ENCODE measurements around the gene CDC5L.

CDC5L gene

DNA sequence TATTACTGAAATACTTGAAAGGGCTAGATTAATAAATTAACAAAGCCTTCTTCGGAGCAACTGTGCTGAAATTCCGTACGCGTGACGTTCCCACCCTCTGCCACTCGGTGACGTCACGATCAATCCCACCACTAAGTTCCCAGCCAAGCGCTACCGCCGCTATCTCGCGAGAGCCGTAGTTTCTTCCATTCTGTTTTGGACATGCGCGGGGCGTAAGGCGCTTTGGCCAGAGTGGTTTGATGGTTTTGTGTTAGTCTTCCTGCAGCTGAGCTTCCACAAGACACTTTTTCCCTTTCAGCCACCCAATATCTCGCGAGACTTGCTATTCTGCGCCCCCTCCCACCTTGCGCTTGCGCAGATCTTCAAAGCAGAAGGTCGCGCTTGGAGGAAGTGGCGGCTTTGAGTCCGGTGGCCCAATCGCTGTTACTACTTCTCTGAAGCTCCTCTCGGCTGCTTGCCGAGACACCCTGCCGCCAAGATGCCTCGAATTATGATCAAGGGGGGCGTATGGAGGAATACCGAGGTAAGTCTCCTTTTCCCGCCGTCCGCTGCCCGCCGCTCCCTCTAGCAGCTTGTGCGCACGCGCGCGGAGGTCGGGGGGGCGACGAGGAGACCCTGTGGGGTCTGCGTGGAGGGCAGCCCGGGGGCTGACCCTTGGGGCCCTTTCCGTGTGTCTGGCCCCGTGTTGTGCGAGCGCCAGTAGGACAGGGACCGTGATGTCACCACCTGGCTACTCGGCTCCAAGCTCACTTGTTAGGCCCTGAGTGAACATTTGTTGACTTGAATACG is at the start of gene CDC5L:
Gene CDC5L, plus strand, starts transcription at position 361 of the 789 bp plus-strand sequence. Its CDS starts 118 bp downstream, at position 479.
- Histone ChIP-seq H3K4me2 (ENCODE audit: low read length) (peak within 1 kb of the TSS; percentile 83), H3K79me2 (peaks cover 27% of the 10 kb centered on the region), H3K9me3 (ENCODE audit: control insufficient read depth, low read length) (no peaks in the 10 kb centered on the region), H3K27ac (peak within 1 kb of the TSS; percentile 94), H3K4me1 (peaks cover 11% of the 10 kb centered on the region), H3K36me3 (ENCODE audit: control insufficient read depth, insufficient read depth, low read length) (no peaks in the 10 kb centered on the region), H3K9ac (peak within 1 kb of the TSS; percentile 96), H3K27me3 (ENCODE audit: control insufficient read depth, insufficient read depth, low read length) (no peaks in the 10 kb centered on the region), H3K4me3 (ENCODE audit: low read depth, low read length) (peak within 1 kb of the TSS; percentile 96), H2AFZ (peak within 1 kb of the TSS; percentile 84)
- TF ChIP-seq, protein P1, sequence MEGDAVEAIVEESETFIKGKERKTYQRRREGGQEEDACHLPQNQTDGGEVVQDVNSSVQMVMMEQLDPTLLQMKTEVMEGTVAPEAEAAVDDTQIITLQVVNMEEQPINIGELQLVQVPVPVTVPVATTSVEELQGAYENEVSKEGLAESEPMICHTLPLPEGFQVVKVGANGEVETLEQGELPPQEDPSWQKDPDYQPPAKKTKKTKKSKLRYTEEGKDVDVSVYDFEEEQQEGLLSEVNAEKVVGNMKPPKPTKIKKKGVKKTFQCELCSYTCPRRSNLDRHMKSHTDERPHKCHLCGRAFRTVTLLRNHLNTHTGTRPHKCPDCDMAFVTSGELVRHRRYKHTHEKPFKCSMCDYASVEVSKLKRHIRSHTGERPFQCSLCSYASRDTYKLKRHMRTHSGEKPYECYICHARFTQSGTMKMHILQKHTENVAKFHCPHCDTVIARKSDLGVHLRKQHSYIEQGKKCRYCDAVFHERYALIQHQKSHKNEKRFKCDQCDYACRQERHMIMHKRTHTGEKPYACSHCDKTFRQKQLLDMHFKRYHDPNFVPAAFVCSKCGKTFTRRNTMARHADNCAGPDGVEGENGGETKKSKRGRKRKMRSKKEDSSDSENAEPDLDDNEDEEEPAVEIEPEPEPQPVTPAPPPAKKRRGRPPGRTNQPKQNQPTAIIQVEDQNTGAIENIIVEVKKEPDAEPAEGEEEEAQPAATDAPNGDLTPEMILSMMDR (IDR thresholded peaks at IDR 0.05), result no peak

DNA sequence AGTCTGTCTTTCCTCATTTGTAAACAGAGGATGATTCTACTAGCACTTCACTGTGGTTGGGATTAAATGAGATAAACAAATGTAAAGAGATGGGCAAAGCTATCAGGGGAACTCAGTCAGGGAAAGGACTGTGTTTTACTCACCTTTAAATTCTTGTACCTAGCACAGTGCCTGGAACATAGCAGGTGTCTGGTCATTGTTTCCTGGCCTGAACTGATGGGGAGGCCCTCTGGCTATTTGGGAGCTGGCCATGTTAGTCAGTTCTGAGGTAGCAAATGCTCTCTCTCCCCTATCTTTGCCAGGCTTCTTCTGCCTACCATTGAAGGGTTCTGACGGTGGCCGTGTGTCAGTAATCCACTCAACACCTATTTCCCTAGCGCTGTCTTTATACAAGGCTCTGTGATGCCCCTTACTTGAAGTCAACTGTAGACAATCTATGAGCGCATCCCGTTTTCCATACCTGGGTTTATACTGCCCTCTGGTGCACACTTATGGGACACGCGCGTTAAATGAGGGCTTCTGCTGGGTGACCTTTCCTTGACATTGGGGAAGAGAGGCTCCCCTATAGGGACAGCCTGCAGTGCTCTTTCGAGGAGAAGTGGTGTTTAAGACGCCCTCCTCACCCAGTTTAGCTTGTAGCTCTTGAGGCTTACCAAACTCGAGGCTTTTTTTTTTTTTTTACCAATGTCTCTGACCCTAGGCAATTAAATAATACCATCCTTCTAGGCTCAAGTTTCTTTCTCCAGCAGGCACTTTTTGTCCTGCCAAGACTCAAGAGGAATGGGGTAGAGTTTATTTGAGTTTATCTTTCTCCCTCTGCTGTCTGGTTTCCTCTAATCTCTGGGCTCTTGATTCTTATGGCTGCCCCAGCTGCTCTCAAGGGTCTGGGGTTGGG is 49.0 kb upstream of the CDC5L start:
- TF ChIP-seq, protein P1 (IDR thresholded peaks at IDR 0.05), result peak; percentile 86

DNA sequence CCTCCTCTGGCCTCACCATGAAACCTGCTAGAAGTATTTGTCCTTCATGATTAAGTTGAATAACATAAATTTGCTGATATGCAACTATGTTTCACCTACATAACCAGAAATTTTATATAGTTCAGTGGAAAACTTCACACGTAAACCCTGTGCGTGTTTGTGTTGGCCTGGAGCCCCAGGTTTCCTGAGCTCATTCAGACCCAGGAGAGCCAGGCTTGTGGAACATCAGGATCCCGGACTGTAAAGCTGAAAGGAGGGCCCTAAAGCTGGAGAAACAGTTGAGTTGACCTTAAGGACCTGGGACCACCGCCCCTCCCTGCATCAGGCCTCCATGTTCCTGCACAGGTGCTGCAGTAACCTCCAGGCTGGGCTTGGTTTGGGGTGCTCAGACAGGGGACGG is 48.2 kb upstream of the CDC5L start:
- Histone ChIP-seq H3K9ac (no peak overlapping the region), H3K4me1 (no peaks in the 10 kb centered on the region), H3K36me3 (ENCODE audit: control insufficient read depth, insufficient read depth, low read length) (no peaks in the 10 kb centered on the region), H3K4me3 (ENCODE audit: low read depth, low read length) (no peak overlapping the region), H2AFZ (no peak overlapping the region), H3K27ac (no peak overlapping the region), H3K9me3 (ENCODE audit: control insufficient read depth, low read length) (no peaks in the 10 kb centered on the region), H3K4me2 (ENCODE audit: low read length) (no peak overlapping the region), H3K27me3 (ENCODE audit: control insufficient read depth, insufficient read depth, low read length) (no peaks in the 10 kb centered on the region), H3K79me2 (no peaks in the 10 kb centered on the region)
- TF ChIP-seq, protein P1 (IDR thresholded peaks at IDR 0.05), result no peak

More for the DNA sequence above, 49.0 kb upstream of the CDC5L start:
- Histone ChIP-seq H3K36me3 (ENCODE audit: control insufficient read depth, insufficient read depth, low read length) (no peaks in the 10 kb centered on the region), H3K4me3 (ENCODE audit: low read depth, low read length) (no peak overlapping the region), H3K9me3 (ENCODE audit: control insufficient read depth, low read length) (no peaks in the 10 kb centered on the region), H3K4me2 (ENCODE audit: low read length) (no peak overlapping the region), H3K27me3 (ENCODE audit: control insufficient read depth, insufficient read depth, low read length) (no peaks in the 10 kb centered on the region), H3K79me2 (no peaks in the 10 kb centered on the region), H3K27ac (no peak overlapping the region), H3K4me1 (no peaks in the 10 kb centered on the region), H2AFZ (peak overlapping the region; percentile 55), H3K9ac (no peak overlapping the region)

DNA sequence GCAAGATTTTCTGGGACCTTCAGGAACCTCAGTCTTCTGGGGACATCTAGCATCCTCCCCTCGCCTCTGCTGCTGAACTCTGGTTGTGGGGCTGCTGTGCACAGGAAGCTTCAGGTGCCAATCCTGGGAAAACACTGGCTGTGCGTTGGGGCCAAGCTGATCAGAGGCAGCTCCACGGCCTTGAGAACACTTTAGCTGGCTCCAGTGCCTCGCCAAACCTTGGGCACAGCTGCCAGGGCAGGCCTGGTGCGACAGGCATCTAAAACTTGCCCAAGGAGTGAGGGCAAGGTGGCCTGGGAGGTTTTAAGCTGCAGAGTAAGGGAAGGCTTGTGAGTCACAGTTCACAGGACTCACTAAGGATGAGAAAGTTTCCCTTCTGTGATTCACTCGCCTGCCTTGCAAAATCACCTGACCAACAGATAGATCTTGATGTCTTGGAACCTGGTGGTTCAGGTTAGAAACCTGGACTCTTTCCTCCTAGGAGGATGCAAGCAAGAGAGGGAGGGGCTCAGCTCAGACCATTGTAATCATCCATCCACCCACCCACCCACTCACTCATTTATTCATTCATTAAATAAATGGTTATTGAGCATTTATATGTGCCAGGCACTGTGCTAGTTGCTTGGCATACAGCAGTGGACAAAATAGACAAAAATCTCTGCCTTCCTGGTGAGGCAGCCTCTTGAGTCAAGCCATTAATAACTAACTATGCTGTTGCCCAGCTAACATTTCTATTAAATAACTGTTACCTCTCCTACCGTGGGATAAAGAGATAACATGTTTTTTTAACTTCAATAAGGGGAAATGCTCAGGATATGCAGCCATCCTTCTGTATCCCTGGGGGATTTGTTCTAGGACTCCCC is 47.5 kb upstream of the CDC5L start:
- Histone ChIP-seq H3K4me3 (ENCODE audit: low read depth, low read length) (no peak overlapping the region), H3K27ac (no peak overlapping the region), H3K4me1 (no peaks in the 10 kb centered on the region), H3K27me3 (ENCODE audit: control insufficient read depth, insufficient read depth, low read length) (no peaks in the 10 kb centered on the region), H3K4me2 (ENCODE audit: low read length) (no peak overlapping the region), H3K79me2 (no peaks in the 10 kb centered on the region), H2AFZ (no peak overlapping the region), H3K36me3 (ENCODE audit: control insufficient read depth, insufficient read depth, low read length) (no peaks in the 10 kb centered on the region), H3K9ac (no peak overlapping the region), H3K9me3 (ENCODE audit: control insufficient read depth, low read length) (no peaks in the 10 kb centered on the region)
- TF ChIP-seq, protein P1 (IDR thresholded peaks at IDR 0.05), result no peak

Data from parathyroid adenoma (tissue), 2 donors.